ENCODE measurements around the gene TOP3B. TPM values are rescaled to one million over a fixed set of nuclear protein-coding genes. Genes with fewer than 3 reads are reported as not detected.

The TOP3B gene
- total RNA-seq, 1 experiment from 2014 or later, result 68.6 TPM

GRCh38 chr22:21975273-21975672 is 7.3 kb downstream of the TOP3B start:
- Mint-ChIP-seq H3K4me3 (no peak overlapping the region), H3K36me3 (peaks cover 34% of the 10 kb centered on the region), H3K4me1 (no peaks in the 10 kb centered on the region), H3K27me3 (ENCODE audit: low read depth) (peaks cover 6% of the 10 kb centered on the region), H3K9me3 (no peaks in the 10 kb centered on the region), H3K27ac (no peak overlapping the region)
- DNase-seq (ENCODE audit: low spot score) (no peak), ATAC-seq (no peak)
- ChIA-PET POLR2A (no interaction called here), CTCF (no interaction called here)
- TF ChIP-seq AR (CRISPR knock-in tag; IDR thresholded peaks at IDR 0.05) (no peak), FOXP1 (CRISPR knock-in tag; IDR thresholded peaks at IDR 0.05; ENCODE audit: borderline replicate concordance) (no peak), TCF7 (CRISPR knock-in tag; IDR thresholded peaks at IDR 0.05; ENCODE audit: low read depth) (no peak), USF1 (CRISPR knock-in tag; IDR thresholded peaks at IDR 0.05) (no peak), NFATC4 (CRISPR knock-in tag; IDR thresholded peaks at IDR 0.05) (no peak), HMGA2 (CRISPR knock-in tag; IDR thresholded peaks at IDR 0.05) (no peak), ETV6 (CRISPR knock-in tag; IDR thresholded peaks at IDR 0.05) (no peak), FOXP4 (CRISPR knock-in tag; IDR thresholded peaks at IDR 0.05) (no peak), GABPB1 (CRISPR knock-in tag; IDR thresholded peaks at IDR 0.05) (no peak), MAX (CRISPR knock-in tag; IDR thresholded peaks at IDR 0.05) (no peak), KAT7 (CRISPR knock-in tag; IDR thresholded peaks at IDR 0.05; ENCODE audit: borderline replicate concordance) (no peak), MLX (CRISPR knock-in tag; IDR thresholded peaks at IDR 0.05) (no peak)

- no peak overlapping the region for H3K27ac Mint-ChIP-seq
- peaks cover 6% of the 10 kb centered on the region for H3K27me3 Mint-ChIP-seq (ENCODE audit: low read depth)
- no peak for ATAC-seq
- H3K4me3 Mint-ChIP-seq, result no peak overlapping the region
- H3K9me3 Mint-ChIP-seq, result no peaks in the 10 kb centered on the region
- H3K36me3 Mint-ChIP-seq, result peaks cover 37% of the 10 kb centered on the region
- DNase-seq (ENCODE audit: low spot score), result no peak
- CTCF ChIA-PET, result no interaction called here
- POLR2A ChIA-PET, result no interaction called here
- TF ChIP-seq SOX15 (CRISPR knock-in tag; IDR thresholded peaks at IDR 0.05), result no peak
- H3K4me1 Mint-ChIP-seq, result no peaks in the 10 kb centered on the region
These were observed 8.4 kb downstream of the TOP3B start for GRCh38 chr22:21974058-21974649.

- H3K27ac Mint-ChIP-seq, result no peak overlapping the region
- CTCF ChIA-PET, result interaction anchor here (0.6 to 3.7 kb wide), 40 partner anchors 9 to 1035 kb away, joined by 3 to 32 read pairs (median 4); partner anchors contain the start of genes PPIL2, PPM1F and TOP3B
- POLR2A ChIA-PET, result interaction anchor here (0.6 kb wide), 1 partner anchor 118 kb away, joined by 6 read pairs; no protein-coding TSS in a partner anchor
- no peaks in the 10 kb centered on the region for H3K4me1 Mint-ChIP-seq
- H3K4me3 Mint-ChIP-seq, result no peak overlapping the region
- ATAC-seq (no peak), DNase-seq (ENCODE audit: low spot score) (no peak)
- peaks cover 3% of the 10 kb centered on the region; the same call in 1 of the 2 replicates for H3K27me3 Mint-ChIP-seq (ENCODE audit: low read depth)
- peaks cover 45% of the 10 kb centered on the region for H3K36me3 Mint-ChIP-seq
- H3K9me3 Mint-ChIP-seq, result no peaks in the 10 kb centered on the region
- no peak for TF ChIP-seq MXD4 (CRISPR knock-in tag; IDR thresholded peaks at IDR 0.05; ENCODE audit: borderline replicate concordance)
- TF ChIP-seq AFF4 (CRISPR knock-in tag; IDR thresholded peaks at IDR 0.05; ENCODE audit: borderline replicate concordance), result no peak
- TF ChIP-seq ZSCAN18 (CRISPR knock-in tag; IDR thresholded peaks at IDR 0.05), result no peak
- no peak for TF ChIP-seq GTF2I (CRISPR knock-in tag; conservative IDR thresholded peaks at IDR 0.05)
- TF ChIP-seq ZMAT4 (CRISPR knock-in tag; IDR thresholded peaks at IDR 0.05), result no peak
- no peak for TF ChIP-seq RORB (CRISPR knock-in tag; IDR thresholded peaks at IDR 0.05)
These were observed 9.8 kb downstream of the TOP3B start for GRCh38 chr22:21972806-21973205.
